GM12865 (cell line): ENCODE data around the gene DOK7.
A peak's percentile ranks its signal among the peaks of the same experiment; 100 is the strongest.
"Not testable (repeated sequence)": the region's sequence is repeated elsewhere in the genome, so short reads cannot be mapped to it uniquely, and the experiment has no call there.

Source experiments
- DNase-seq: peaks from one replicate; pipeline ENCODE4 v3.0.0; 2010; ENCODE audit warnings: low read depth
- H3K4me3 ChIP-seq: 2 replicates; pipeline ENCODE4 v1.5.1; 2011; ENCODE audit warnings: mild to moderate bottlenecking, low read depth, low read length, control low read depth
- TF ChIP-seq, protein P1 (sequence below): IDR thresholded peaks from 2 replicates; pipeline ENCODE4 v1.5.1; 2011; ENCODE audit warnings: low read length, control low read depth, low read depth, inconsistent platforms; ENCODE audit not compliant: insufficient read depth; ENCODE audit errors: missing control alignments

DOK7 gene

DNA sequence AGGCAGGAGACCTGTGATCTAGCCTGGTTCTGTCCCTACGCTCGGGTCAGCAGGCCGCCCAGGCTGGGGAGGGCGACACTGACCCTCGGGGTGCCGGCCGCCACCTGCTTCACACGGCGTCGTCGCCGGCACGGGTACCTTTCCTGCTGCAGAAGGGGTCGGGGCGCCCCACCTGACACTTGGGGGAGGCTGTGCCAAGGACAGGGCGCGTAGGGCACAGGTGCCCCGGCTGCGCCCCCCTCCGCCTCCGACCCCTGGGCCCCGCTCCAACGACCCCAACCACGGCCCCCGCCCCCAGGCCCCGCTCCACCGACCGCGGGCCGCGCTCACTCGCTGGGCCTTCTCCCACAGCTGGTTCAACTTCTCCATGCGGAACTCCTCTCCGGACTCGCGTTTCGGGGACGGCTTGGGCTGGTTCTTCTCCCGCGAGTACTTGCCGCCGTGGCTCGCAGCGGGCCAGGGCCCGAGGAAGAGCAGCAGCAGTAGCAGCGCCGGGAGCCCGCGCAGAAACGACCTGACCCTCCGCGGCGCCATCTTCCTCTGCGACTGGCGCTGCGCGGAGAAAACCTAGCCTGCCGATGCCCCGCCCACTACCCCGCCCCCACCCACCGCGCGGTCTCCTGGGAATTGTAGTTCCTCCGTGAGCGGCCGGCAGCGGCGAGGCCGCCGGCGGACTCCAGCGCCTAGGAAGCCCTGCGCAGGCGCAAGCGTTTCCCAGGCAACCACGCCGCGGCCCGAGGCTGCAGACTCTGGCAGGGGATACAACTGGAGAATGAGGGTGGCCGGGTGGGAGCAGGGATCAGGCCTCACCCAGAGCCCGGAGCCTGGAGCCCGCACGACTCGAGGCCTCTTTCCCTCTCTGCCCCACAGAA is 69.0 kb downstream of the DOK7 start, which contains the start of gene LRPAP1:
TSS of gene LRPAP1 (minus strand) at position 544 of the 872 bp plus-strand sequence. CDS start at position 534, 10 bp downstream.
- H3K4me3 ChIP-seq = peak within 1 kb of the TSS; percentile 67
- DNase-seq = peak; percentile 93
- TF ChIP-seq, protein P1, sequence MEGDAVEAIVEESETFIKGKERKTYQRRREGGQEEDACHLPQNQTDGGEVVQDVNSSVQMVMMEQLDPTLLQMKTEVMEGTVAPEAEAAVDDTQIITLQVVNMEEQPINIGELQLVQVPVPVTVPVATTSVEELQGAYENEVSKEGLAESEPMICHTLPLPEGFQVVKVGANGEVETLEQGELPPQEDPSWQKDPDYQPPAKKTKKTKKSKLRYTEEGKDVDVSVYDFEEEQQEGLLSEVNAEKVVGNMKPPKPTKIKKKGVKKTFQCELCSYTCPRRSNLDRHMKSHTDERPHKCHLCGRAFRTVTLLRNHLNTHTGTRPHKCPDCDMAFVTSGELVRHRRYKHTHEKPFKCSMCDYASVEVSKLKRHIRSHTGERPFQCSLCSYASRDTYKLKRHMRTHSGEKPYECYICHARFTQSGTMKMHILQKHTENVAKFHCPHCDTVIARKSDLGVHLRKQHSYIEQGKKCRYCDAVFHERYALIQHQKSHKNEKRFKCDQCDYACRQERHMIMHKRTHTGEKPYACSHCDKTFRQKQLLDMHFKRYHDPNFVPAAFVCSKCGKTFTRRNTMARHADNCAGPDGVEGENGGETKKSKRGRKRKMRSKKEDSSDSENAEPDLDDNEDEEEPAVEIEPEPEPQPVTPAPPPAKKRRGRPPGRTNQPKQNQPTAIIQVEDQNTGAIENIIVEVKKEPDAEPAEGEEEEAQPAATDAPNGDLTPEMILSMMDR = no peak

DNA sequence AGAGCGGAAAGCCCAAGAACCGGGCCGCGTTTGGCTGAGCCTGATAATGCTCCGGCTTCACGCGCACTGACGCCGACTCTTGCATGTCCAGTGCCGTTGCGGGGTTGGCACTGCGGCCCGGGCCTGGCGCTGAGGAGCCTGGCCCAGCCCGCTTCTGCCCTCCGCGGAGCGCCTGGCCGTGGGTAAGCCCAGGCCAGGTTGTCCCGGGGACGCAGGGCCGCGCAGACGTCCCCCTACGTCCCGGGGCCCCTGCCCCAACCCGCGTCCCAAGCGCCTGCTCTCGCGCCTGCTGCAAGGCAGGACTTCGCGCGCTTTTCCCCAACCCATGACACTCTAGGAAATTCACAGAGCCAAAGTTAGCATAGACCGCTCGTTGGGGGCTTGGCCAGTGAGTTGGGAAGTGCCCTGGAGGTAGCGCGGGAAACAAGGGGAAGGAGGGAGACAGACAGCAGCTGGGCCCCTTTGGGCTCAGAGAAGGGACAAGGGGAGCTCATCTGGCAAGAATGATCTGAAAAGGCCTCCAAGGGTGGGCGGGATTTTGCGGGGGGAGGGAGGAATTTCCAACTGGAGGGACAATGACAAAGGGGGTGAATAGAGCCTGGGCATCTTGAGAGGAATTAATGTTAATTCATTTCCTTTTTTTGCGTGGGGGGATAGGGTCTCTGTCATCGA is 69.8 kb downstream of the DOK7 start:
- TF ChIP-seq, protein P1 = no peak
- peak overlapping the region; percentile 49 for H3K4me3 ChIP-seq
- DNase-seq = no peak

DNA sequence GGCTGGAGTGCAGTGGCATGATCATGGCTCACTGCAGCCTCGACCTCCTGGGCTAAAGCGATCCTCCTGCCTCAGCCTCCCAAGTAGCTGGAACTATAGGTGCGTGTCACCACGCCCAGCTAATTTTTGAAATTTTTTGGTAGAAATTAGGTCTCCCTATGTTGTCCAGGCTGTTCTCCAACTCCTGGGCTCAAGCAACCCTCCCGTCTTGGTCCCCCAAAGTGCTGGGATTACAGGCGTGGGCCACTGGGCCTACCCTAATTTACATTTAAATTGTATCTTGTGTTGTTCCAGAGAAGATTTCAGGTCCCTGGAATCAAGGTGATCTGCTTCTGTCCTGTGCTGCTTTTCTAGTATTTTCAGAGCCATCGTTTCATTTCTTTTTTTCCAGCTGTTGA is 70.3 kb downstream of the DOK7 start:
- TF ChIP-seq, protein P1 = no peak
- no peak overlapping the region for H3K4me3 ChIP-seq
- no peak for DNase-seq

DNA sequence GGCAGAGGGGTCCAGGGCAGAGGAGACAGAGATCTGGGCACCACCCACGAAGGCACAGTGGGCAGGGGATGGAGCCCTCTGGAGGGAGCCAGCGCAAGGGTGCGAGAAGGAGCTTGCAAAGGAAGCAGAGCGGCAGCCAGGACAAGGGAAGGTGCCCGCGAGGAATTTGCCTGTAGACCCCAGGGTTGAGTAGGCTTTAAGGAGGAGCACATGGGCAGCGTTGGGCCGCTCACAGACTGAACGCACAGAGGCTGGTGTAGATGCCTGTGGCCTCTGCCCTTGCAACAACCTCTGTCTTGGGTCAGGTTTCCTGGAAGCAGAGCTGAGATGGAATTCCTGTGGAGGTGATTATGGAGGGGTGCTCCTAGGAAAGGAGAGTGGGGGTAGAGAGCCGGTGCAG is 72.7 kb downstream of the DOK7 start:
- not testable (repeated sequence) for H3K4me3 ChIP-seq, DNase-seq

DNA sequence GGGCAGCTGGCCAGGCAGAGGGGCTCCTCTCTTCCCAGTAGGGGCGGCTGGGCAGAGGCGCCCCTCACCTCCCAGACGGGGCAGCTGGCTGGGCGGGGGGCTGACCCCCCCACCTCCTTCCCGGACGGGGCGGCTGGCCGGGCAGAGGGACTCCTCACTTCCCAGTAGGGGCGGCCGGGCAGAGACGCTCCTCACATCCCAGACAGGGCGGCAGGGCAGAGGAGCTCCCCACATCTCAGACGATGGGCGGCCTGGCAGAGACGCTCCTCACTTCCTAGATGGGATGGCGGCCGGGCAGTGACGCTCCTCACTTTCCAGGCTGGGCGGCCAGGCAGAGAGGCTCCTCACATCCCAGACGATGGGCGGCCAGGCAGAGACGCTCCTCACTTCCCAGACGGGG is 75.8 kb downstream of the DOK7 start:
- not testable (repeated sequence) for DNase-seq

DNA sequence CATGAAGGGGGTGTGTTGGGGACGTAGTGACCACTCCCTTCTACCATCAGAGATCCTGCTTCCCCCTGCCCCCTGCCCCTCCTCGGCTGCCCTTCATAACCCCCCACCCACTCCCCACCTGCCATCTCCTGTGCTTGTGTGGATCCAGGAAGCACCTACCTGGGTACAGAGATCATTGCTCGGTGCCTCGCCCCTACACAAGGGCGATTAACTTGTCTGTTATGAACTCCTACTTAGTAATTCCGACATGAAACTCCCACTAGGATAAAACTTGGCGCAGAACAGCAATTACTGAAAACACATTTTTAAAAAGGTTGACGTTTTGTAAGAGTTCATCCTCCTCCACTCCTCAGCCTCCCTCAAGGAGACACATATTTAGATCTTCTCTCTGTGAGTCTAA is 80.3 kb downstream of the DOK7 start:
- not testable (repeated sequence) for DNase-seq, H3K4me3 ChIP-seq

More for the DNA sequence above, 75.8 kb downstream of the DOK7 start:
- H3K4me3 ChIP-seq = not testable (repeated sequence)
